Muscle of back (tissue), 11 donors: ENCODE results near the gene POTEF. TPM values are rescaled to one million over a fixed set of nuclear protein-coding genes. Genes with fewer than 3 reads are reported as not detected.
"Not testable (repeated sequence)": the region's sequence is repeated elsewhere in the genome, so short reads cannot be mapped to it uniquely, and the experiment has no call there.

Source experiments
- DNase-seq, 3 donors: peaks; one replicate each; pipeline versions ENCODE4 v3.0.0 to v3.0.0-alpha.2; 2013
- polyA plus RNA-seq, 10 donors: library from polyadenylated mRNA; unstranded; fragments of 120-200 nt; gene quantifications; one replicate each; pipeline ENCODE4 v1.2.1, GENCODE V29; 2013; ENCODE audit not compliant: insufficient read length in 10 of 10

POTEF gene
- polyA plus RNA-seq, 10 donors: 0.08 to 0.20 (median 0.12) TPM; not detected in 5

GRCh38 chr2:130153721-130154422 is 24.9 kb upstream of the POTEF start:
- DNase-seq: not testable (repeated sequence)

GRCh38 chr2:130152816-130153595 is 24.0 kb upstream of the POTEF start:
- DNase-seq: no peak

GRCh38 chr2:130152136-130152815 is 23.3 kb upstream of the POTEF start:
- DNase-seq: not testable (repeated sequence)

- not testable (repeated sequence) for DNase-seq
Observed at GRCh38 chr2:130151145-130151512, 22.1 kb upstream of the POTEF start.

- no peak for DNase-seq
Observed at GRCh38 chr2:130150181-130151144, 21.4 kb upstream of the POTEF start.

- not testable (repeated sequence) for DNase-seq
Observed at GRCh38 chr2:130148515-130148914, 19.5 kb upstream of the POTEF start.

- DNase-seq: peak; percentile 16 to 35 (median 16)
Observed at GRCh38 chr2:130145006-130145414, 16.0 kb upstream of the POTEF start, which contains the start of gene CCDC74B. CCDC74B (minus strand) TSS chr2:130145112; CDS start chr2:130144996, 116 bp downstream.

- DNase-seq: not testable (repeated sequence)
Observed at GRCh38 chr2:130143266-130144039, 14.4 kb upstream of the POTEF start.

- DNase-seq: not testable (repeated sequence)
Observed at GRCh38 chr2:130142396-130143265, 13.6 kb upstream of the POTEF start.

- DNase-seq: not testable (repeated sequence)
Observed at GRCh38 chr2:130141645-130142370, 12.8 kb upstream of the POTEF start.

GRCh38 chr2:130141002-130141401 is 12.0 kb upstream of the POTEF start:
- DNase-seq: not testable (repeated sequence)

- not testable (repeated sequence) for DNase-seq
Observed at GRCh38 chr2:130140516-130140915, 11.5 kb upstream of the POTEF start.

- not testable (repeated sequence) for DNase-seq
Observed at GRCh38 chr2:130139331-130140280, 10.6 kb upstream of the POTEF start.

GRCh38 chr2:130138841-130139251 is 9.8 kb upstream of the POTEF start:
- DNase-seq: not testable (repeated sequence)

GRCh38 chr2:130138326-130138725 is 9.3 kb upstream of the POTEF start:
- not testable (repeated sequence) for DNase-seq

GRCh38 chr2:130137118-130137517 is 8.1 kb upstream of the POTEF start:
- DNase-seq: not testable (repeated sequence)

GRCh38 chr2:130136546-130136945 is 7.5 kb upstream of the POTEF start:
- not testable (repeated sequence) for DNase-seq
